IPS-18a (cell line): ENCODE results near the gene RAB8B.

Source experiments
- H3K27ac ChIP-seq: one replicate; pipeline ENCODE4 v1.5.1; 2013; ENCODE audit warnings: low read length
- H3K27me3 ChIP-seq: one replicate; pipeline ENCODE4 v1.6.1; 2013; ENCODE audit warnings: mild to moderate bottlenecking, low read length; ENCODE audit not compliant: control insufficient read depth, insufficient read depth
- H3K36me3 ChIP-seq: one replicate; pipeline ENCODE4 v1.6.1; 2013; ENCODE audit warnings: low read depth, low read length; ENCODE audit not compliant: control insufficient read depth
- H3K4me1 ChIP-seq: one replicate; pipeline ENCODE4 v1.6.1; 2013; ENCODE audit warnings: low read depth, low read length; ENCODE audit not compliant: control insufficient read depth
- H3K4me3 ChIP-seq: one replicate; pipeline ENCODE4 v1.5.1; 2013; ENCODE audit warnings: low read length
- H3K9ac ChIP-seq: one replicate; pipeline ENCODE4 v1.6.1; 2013; ENCODE audit warnings: mild to moderate bottlenecking, low read length, moderate library complexity
- H3K9me3 ChIP-seq: one replicate; pipeline ENCODE4 v1.6.1; 2013; ENCODE audit warnings: low read depth, low read length; ENCODE audit not compliant: control insufficient read depth

The RAB8B gene

GRCh38 chr15:63288778-63289378 is 99.5 kb downstream of the RAB8B start:
- Histone ChIP-seq H3K9ac (no peak overlapping the region), H3K9me3 (no peaks in the 10 kb centered on the region), H3K36me3 (no peaks in the 10 kb centered on the region), H3K4me1 (no peaks in the 10 kb centered on the region), H3K27me3 (no peaks in the 10 kb centered on the region), H3K27ac (no peak overlapping the region), H3K4me3 (no peak overlapping the region)

GRCh38 chr15:63291507-63291906 is 102.1 kb downstream of the RAB8B start:
- Histone ChIP-seq H3K36me3 (no peaks in the 10 kb centered on the region), H3K9me3 (no peaks in the 10 kb centered on the region), H3K4me3 (no peak overlapping the region), H3K4me1 (no peaks in the 10 kb centered on the region), H3K27me3 (no peaks in the 10 kb centered on the region), H3K9ac (no peak overlapping the region), H3K27ac (no peak overlapping the region)

GRCh38 chr15:63292241-63292640 is 102.8 kb downstream of the RAB8B start:
- H3K9me3 ChIP-seq: no peaks in the 10 kb centered on the region
- no peak overlapping the region for H3K27ac ChIP-seq
- no peaks in the 10 kb centered on the region for H3K36me3 ChIP-seq
- no peak overlapping the region for H3K4me3 ChIP-seq
- H3K9ac ChIP-seq: no peak overlapping the region
- no peaks in the 10 kb centered on the region for H3K4me1 ChIP-seq
- H3K27me3 ChIP-seq: no peaks in the 10 kb centered on the region

- Histone ChIP-seq H3K4me1 (no peaks in the 10 kb centered on the region), H3K9ac (no peak overlapping the region), H3K4me3 (no peak overlapping the region), H3K9me3 (no peaks in the 10 kb centered on the region), H3K36me3 (no peaks in the 10 kb centered on the region), H3K27me3 (no peaks in the 10 kb centered on the region), H3K27ac (no peak overlapping the region)
These were observed 103.4 kb downstream of the RAB8B start for GRCh38 chr15:63292771-63293170.

GRCh38 chr15:63294359-63294758 is 105.0 kb downstream of the RAB8B start:
- H3K27me3 ChIP-seq: no peaks in the 10 kb centered on the region
- no peaks in the 10 kb centered on the region for H3K4me1 ChIP-seq
- H3K9me3 ChIP-seq: no peaks in the 10 kb centered on the region
- H3K9ac ChIP-seq: no peak overlapping the region
- no peaks in the 10 kb centered on the region for H3K36me3 ChIP-seq
- H3K27ac ChIP-seq: no peak overlapping the region
- no peak overlapping the region for H3K4me3 ChIP-seq

GRCh38 chr15:63295341-63295740 is 105.9 kb downstream of the RAB8B start:
- no peaks in the 10 kb centered on the region for H3K4me1 ChIP-seq
- no peaks in the 10 kb centered on the region for H3K36me3 ChIP-seq
- H3K4me3 ChIP-seq: no peak overlapping the region
- H3K27me3 ChIP-seq: no peaks in the 10 kb centered on the region
- no peak overlapping the region for H3K9ac ChIP-seq
- no peak overlapping the region for H3K27ac ChIP-seq
- H3K9me3 ChIP-seq: no peaks in the 10 kb centered on the region

GRCh38 chr15:63296195-63296594 is 106.8 kb downstream of the RAB8B start:
- Histone ChIP-seq H3K4me1 (no peaks in the 10 kb centered on the region), H3K9me3 (no peaks in the 10 kb centered on the region), H3K4me3 (no peak overlapping the region), H3K9ac (no peak overlapping the region), H3K27ac (no peak overlapping the region), H3K27me3 (no peaks in the 10 kb centered on the region), H3K36me3 (no peaks in the 10 kb centered on the region)

- Histone ChIP-seq H3K9me3 (no peaks in the 10 kb centered on the region), H3K9ac (no peak overlapping the region), H3K4me1 (no peaks in the 10 kb centered on the region), H3K27ac (no peak overlapping the region), H3K36me3 (no peaks in the 10 kb centered on the region), H3K4me3 (no peak overlapping the region), H3K27me3 (no peaks in the 10 kb centered on the region)
These were observed 110.7 kb downstream of the RAB8B start for GRCh38 chr15:63299943-63300575.

GRCh38 chr15:63301088-63301487 is 111.7 kb downstream of the RAB8B start:
- no peak overlapping the region for H3K9ac ChIP-seq
- no peaks in the 10 kb centered on the region for H3K9me3 ChIP-seq
- H3K4me1 ChIP-seq: no peaks in the 10 kb centered on the region
- H3K36me3 ChIP-seq: no peaks in the 10 kb centered on the region
- H3K27me3 ChIP-seq: no peaks in the 10 kb centered on the region
- H3K4me3 ChIP-seq: no peak overlapping the region
- H3K27ac ChIP-seq: no peak overlapping the region

GRCh38 chr15:63305260-63305659 is 115.9 kb downstream of the RAB8B start:
- Histone ChIP-seq H3K27ac (no peak overlapping the region), H3K9ac (no peak overlapping the region), H3K4me3 (no peak overlapping the region), H3K4me1 (no peaks in the 10 kb centered on the region), H3K36me3 (no peaks in the 10 kb centered on the region), H3K27me3 (no peaks in the 10 kb centered on the region), H3K9me3 (no peaks in the 10 kb centered on the region)

- Histone ChIP-seq H3K36me3 (no peaks in the 10 kb centered on the region), H3K4me3 (no peak overlapping the region), H3K27ac (no peak overlapping the region), H3K4me1 (peaks cover 5% of the 10 kb centered on the region), H3K9me3 (no peaks in the 10 kb centered on the region), H3K9ac (no peak overlapping the region), H3K27me3 (no peaks in the 10 kb centered on the region)
These were observed 117.2 kb downstream of the RAB8B start for GRCh38 chr15:63306492-63307073.

GRCh38 chr15:63308491-63308890 is 119.1 kb downstream of the RAB8B start:
- Histone ChIP-seq H3K4me1 (peaks cover 19% of the 10 kb centered on the region), H3K27ac (no peak overlapping the region), H3K27me3 (no peaks in the 10 kb centered on the region), H3K9me3 (no peaks in the 10 kb centered on the region), H3K9ac (no peak overlapping the region), H3K36me3 (no peaks in the 10 kb centered on the region), H3K4me3 (no peak overlapping the region)
